ENCODE data around the gene GID8. TPM values are rescaled to one million over a fixed set of nuclear protein-coding genes. Genes with fewer than 3 reads are reported as not detected.

The GID8 gene
- total and polyA plus RNA-seq, 2 donors (not counting 1 experiment from before 2014, with no cell fraction given), result 12.4 to 47.4 TPM

DNA sequence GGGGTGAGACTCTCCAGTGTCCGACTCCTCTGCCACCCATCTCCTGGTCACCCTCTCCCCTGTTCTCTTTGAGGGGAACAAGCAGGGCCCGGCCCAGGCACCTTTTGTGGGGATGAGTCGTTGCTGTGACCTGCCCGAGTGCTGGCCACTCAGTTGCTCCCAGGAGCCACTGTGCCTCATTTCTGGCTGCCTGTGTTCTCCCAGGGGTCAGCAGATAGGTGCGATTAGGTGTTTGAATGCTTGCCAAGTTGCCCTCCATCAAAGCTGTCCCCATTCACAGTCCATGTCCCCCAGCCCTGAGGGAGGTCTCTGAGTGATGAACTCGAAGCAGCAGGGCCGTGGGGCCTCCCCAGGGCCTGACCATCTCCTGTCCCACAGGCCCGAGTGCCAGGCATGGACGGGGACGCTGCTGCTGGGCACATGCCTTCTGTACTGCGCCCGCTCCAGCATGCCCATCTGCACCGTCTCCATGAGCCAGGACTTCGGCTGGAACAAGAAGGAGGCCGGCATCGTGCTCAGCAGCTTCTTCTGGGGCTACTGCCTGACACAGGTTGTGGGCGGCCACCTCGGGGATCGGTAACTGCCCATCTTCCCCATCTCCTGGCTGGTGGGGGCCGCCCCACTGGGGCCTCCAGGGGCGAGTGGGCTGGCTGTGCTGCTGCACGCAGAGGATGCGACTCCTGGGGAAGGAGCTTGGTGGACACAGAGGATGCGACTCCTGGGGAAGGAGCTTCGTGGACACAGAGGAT, 18.6 kb downstream of the GID8 start:
- H3K4me1 Mint-ChIP-seq, result peaks cover 50% of the 10 kb centered on the region
- ATAC-seq (ENCODE audit: low read depth) (no peak), DNase-seq (no peak)
- ChIA-PET CTCF (no interaction called here), POLR2A (no interaction called here)
- TF ChIP-seq CTCF (IDR thresholded peaks at IDR 0.05) (no peak), EZH2 (IDR thresholded peaks at IDR 0.05; ENCODE audit: borderline replicate concordance, insufficient read depth, low read depth, low read length, poor library complexity, severe bottlenecking) (no peak)
- H3K4me1 ChIP-seq (ENCODE audit: control insufficient read depth in 2 of 2, insufficient read depth in 2 of 2, low read length in 2 of 2), result peaks cover 36 to 55% of the 10 kb centered on the region in 2 donors
- H3K36me3 ChIP-seq (replicated peaks in 1 of 2; ENCODE audit: control extremely low read depth in 1 of 2, control insufficient read depth in 1 of 2, extremely low read depth in 1 of 2, insufficient read depth in 2 of 2, low read length in 1 of 2), result peaks cover 0 to 27% of the 10 kb centered on the region in 2 experiments
- H3K27ac Mint-ChIP-seq, result no peak overlapping the region
- H3K27ac ChIP-seq (ENCODE audit: low read length in 2 of 2), result no peak overlapping the region
- H3K4me2 ChIP-seq (replicated peaks; ENCODE audit: low read depth, low read length, poor library complexity, severe bottlenecking), result no peak overlapping the region
- H3K4me3 ChIP-seq (ENCODE audit: control extremely low read depth in 1 of 5, extremely low read depth in 1 of 5, insufficient read depth in 1 of 5, low read depth in 2 of 5, low read length in 4 of 5), result no peak overlapping the region
- H3K9me3 Mint-ChIP-seq (ENCODE audit: insufficient read depth), result no peaks in the 10 kb centered on the region
- peaks cover 45% of the 10 kb centered on the region for H4K20me1 ChIP-seq (ENCODE audit: control insufficient read depth, insufficient read depth, low read length, poor library complexity, severe bottlenecking)
- H2AFZ ChIP-seq (ENCODE audit: insufficient read depth, low read depth, low read length, poor library complexity, severe bottlenecking), result no peak overlapping the region
- H3K27me3 Mint-ChIP-seq, result no peaks in the 10 kb centered on the region
- H3K4me3 Mint-ChIP-seq, result no peak overlapping the region
- H3K79me2 ChIP-seq (ENCODE audit: control insufficient read depth, insufficient read depth, low read length), result peaks cover 70% of the 10 kb centered on the region
- 96% methylated on average over 24 of the region's 25 CpGs for WGBS (ENCODE audit: insufficient coverage)
- H3K27me3 ChIP-seq (replicated peaks in 1 of 4; ENCODE audit: control extremely low read depth in 1 of 4, control insufficient read depth in 3 of 4, insufficient read depth in 4 of 4, low read length in 3 of 4), result no peaks in the 10 kb centered on the region
- H3K9me3 ChIP-seq (ENCODE audit: control extremely low read depth in 1 of 3, control insufficient read depth in 2 of 3, insufficient read depth in 1 of 3, low read length in 2 of 3), result no peaks in the 10 kb centered on the region
- no peak overlapping the region for H3K9ac ChIP-seq (ENCODE audit: low read length)
- intact Hi-C loops (cut with micrococcal nuclease), result loop anchor here (10.0 kb wide), 3 partner anchors 48 to 938 kb away; partner anchors contain the start of genes BHLHE23, DNAJC5 and MRGBP
